ENCODE data around the gene HRCT1. TPM values are rescaled to one million over a fixed set of nuclear protein-coding genes. Genes with fewer than 3 reads are reported as not detected.

Gene HRCT1
- total and polyA plus RNA-seq, 2 of the 4 experiments (the other 2 are of a cell fraction) = 1.1 to 3.9 TPM

DNA sequence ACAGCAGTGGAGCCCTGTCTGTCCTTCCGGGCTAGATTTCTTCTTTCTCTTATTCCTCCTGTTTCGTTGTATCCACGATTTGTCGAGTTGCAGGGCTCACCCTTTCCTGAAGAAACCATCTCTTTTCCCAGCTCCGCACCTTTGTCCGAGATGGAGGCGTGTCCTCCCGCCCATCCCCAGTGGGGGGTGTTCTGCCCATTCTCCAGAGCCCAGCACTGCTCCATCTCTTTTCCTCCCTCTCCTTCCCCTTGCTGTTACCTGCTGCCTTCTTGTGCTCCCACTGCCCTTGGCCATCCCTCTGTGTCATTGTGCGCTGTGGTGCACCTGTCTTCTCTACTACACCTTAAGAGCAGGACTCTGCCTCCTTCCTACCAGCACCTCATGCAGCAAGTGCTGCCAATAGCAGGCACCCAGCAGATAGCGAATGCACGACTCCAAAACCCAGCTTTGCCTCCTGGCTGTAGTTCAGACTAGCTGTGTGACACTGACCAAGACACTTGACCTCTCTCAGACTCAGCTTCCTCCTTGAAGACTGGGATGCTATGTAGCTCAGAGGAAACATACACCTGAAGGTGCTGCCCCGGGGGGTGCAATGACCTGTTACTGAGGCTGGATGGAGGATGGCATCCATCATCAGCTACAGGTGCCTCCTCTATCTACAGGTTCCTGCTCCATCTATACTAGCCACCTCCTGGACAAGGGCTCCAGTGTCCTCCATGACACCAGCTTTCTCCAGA, 44.7 kb upstream of the HRCT1 start:
- Histone ChIP-seq H3K4me3 (ENCODE audit: insufficient read depth, low read depth, low read length) (no peak overlapping the region), H4K20me1 (ENCODE audit: insufficient read depth, low read length) (no peaks in the 10 kb centered on the region), H3K9me1 (ENCODE audit: insufficient read depth, low read length) (no peaks in the 10 kb centered on the region), H3K4ac (ENCODE audit: low read depth, low read length) (no peak overlapping the region), H3K23ac (ENCODE audit: low read depth, low read length) (no peak overlapping the region), H3K9me3 (ENCODE audit: control insufficient read depth, insufficient read depth, low read length) (no peaks in the 10 kb centered on the region), H2AFZ (replicated peaks; ENCODE audit: low read length, poor library complexity) (no peak overlapping the region), H3K18ac (ENCODE audit: low read depth, low read length) (no peak overlapping the region), H2BK20ac (ENCODE audit: low read depth, low read length) (no peak overlapping the region), H3K27me3 (ENCODE audit: control insufficient read depth, insufficient read depth, low read length) (peaks cover 39% of the 10 kb centered on the region), H4K5ac (ENCODE audit: low read depth, low read length) (no peak overlapping the region), H3K9ac (ENCODE audit: low read depth, low read length) (no peak overlapping the region), H3K79me1 (ENCODE audit: low read depth in 1 of 2, low read length in 2 of 2) (no peaks in the 10 kb centered on the region), H3K56ac (ENCODE audit: extremely low read depth, insufficient read depth, low read length) (no peak overlapping the region), H3K36me3 (ENCODE audit: control insufficient read depth, insufficient read depth, low read length) (no peaks in the 10 kb centered on the region), H4K91ac (ENCODE audit: insufficient read depth, low read depth, low read length) (no peak overlapping the region), H3K14ac (replicated peaks; ENCODE audit: low read depth, low read length) (no peak overlapping the region), H2BK120ac (ENCODE audit: low read depth, low read length) (no peak overlapping the region), H2BK15ac (ENCODE audit: low read depth, low read length) (no peak overlapping the region), H2AK5ac (ENCODE audit: low read depth, low read length) (no peak overlapping the region), H2AK9ac (replicated peaks; ENCODE audit: low read depth, low read length, poor library complexity) (no peak overlapping the region), H3K4me1 (ENCODE audit: control insufficient read depth, insufficient read depth, low read length) (no peaks in the 10 kb centered on the region), H3K4me2 (ENCODE audit: low read depth, low read length) (no peak overlapping the region), H2BK5ac (ENCODE audit: low read depth, low read length, poor library complexity, severe bottlenecking) (no peak overlapping the region), H4K8ac (ENCODE audit: low read depth in 2 of 2, low read length in 2 of 2) (no peak overlapping the region), H3K27ac (ENCODE audit: insufficient read depth, low read length) (no peak overlapping the region)
- CTCF ChIA-PET = no interaction called here
- POLR2A ChIA-PET (ENCODE audit: unreplicated experiment) = no interaction called here
- ATAC-seq (ENCODE audit: low read depth) (no peak), DNase-seq (no peak)
- WGBS, 2 experiments (ENCODE audit: extremely low coverage in 2 of 2, insufficient read length in 1 of 2) = 100% methylated on average over 1 of the region's 12 CpGs; no CpG with 5 or more reads in 1 of the 2 experiments
- dilution Hi-C loops (cut with HindIII; ENCODE audit: low sequenced_read_pairs, unreplicated experiment) (no loop called here), intact Hi-C loops (cut with micrococcal nuclease) (no loop called here), in situ Hi-C loops (cut with MboI; ENCODE audit: low sequenced_read_pairs) (no loop called here)
- BruUV-seq (replicated peaks) = no TSS peak
- no peak for TF ChIP-seq CHD1 (IDR thresholded peaks at IDR 0.05; ENCODE audit: low read depth, low read length)
- no peak for TF ChIP-seq MXI1 (IDR thresholded peaks at IDR 0.05; ENCODE audit: borderline replicate concordance, low read depth, low read length)
- TF ChIP-seq BHLHE40 (IDR thresholded peaks at IDR 0.05; ENCODE audit: low read depth, low read length) = no peak
- TF ChIP-seq POLR2A (IDR thresholded peaks at IDR 0.05; ENCODE audit: low read depth, low read length) = no peak
- TF ChIP-seq MAZ (IDR thresholded peaks at IDR 0.05; ENCODE audit: borderline replicate concordance, low read depth, low read length) = no peak
- TF ChIP-seq SMC3 (IDR thresholded peaks at IDR 0.05; ENCODE audit: low read depth, low read length) = no peak
- no peak for TF ChIP-seq ELK1 (IDR thresholded peaks at IDR 0.05; ENCODE audit: borderline replicate concordance, low read depth, low read length)
- TF ChIP-seq RCOR1 (IDR thresholded peaks at IDR 0.05; ENCODE audit: insufficient replicate concordance, low read length) = no peak
- TF ChIP-seq RAD21 (IDR thresholded peaks at IDR 0.05; ENCODE audit: low read length) = no peak
- TF ChIP-seq FOS (IDR thresholded peaks at IDR 0.05; ENCODE audit: low read depth, low read length) = no peak
- TF ChIP-seq NFE2L2 (IDR thresholded peaks at IDR 0.05; ENCODE audit: low read depth, low read length) = no peak
- TF ChIP-seq, protein P1, sequence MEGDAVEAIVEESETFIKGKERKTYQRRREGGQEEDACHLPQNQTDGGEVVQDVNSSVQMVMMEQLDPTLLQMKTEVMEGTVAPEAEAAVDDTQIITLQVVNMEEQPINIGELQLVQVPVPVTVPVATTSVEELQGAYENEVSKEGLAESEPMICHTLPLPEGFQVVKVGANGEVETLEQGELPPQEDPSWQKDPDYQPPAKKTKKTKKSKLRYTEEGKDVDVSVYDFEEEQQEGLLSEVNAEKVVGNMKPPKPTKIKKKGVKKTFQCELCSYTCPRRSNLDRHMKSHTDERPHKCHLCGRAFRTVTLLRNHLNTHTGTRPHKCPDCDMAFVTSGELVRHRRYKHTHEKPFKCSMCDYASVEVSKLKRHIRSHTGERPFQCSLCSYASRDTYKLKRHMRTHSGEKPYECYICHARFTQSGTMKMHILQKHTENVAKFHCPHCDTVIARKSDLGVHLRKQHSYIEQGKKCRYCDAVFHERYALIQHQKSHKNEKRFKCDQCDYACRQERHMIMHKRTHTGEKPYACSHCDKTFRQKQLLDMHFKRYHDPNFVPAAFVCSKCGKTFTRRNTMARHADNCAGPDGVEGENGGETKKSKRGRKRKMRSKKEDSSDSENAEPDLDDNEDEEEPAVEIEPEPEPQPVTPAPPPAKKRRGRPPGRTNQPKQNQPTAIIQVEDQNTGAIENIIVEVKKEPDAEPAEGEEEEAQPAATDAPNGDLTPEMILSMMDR (conservative IDR thresholded peaks at IDR 0.05; ENCODE audit: low read depth, low read length) = no peak
- TF ChIP-seq MAFK (IDR thresholded peaks at IDR 0.05; ENCODE audit: low read depth, low read length) = no peak
- no peak for TF ChIP-seq USF2 (IDR thresholded peaks at IDR 0.05; ENCODE audit: low read depth, low read length)
- no peak for TF ChIP-seq RFX5 (IDR thresholded peaks at IDR 0.05; ENCODE audit: low read depth, low read length)
- TF ChIP-seq CEBPB (IDR thresholded peaks at IDR 0.05; ENCODE audit: low read depth, low read length) = no peak

Data from IMR-90 (cell line).